Keratinocyte (primary cell): ENCODE data around the gene ST6GALNAC5.

Experiments
- EZH2 ChIP-seq: IDR thresholded peaks from one replicate; pipeline ENCODE4 v1.6.1; 2012; ENCODE audit warnings: inconsistent platforms, mild to moderate bottlenecking, low read length, moderate library complexity
- TF ChIP-seq, protein P1 (sequence below), 3 experiments: IDR thresholded peaks in 1 of 3; conservative IDR thresholded peaks in 1 of 3; optimal IDR thresholded peaks in 1 of 3; 2 replicates in 2 of 3; 3 replicates in 1 of 3; pipeline versions ENCODE3 to v1.5.1; 2011; ENCODE audit warnings: low read length in 3 of 3, mild to moderate bottlenecking in 3 of 3, moderate library complexity in 2 of 3, control low read depth in 1 of 3, inconsistent platforms in 1 of 3; ENCODE audit not compliant: insufficient read depth in 2 of 3; ENCODE audit errors: extremely low read depth in 1 of 3

DNA sequence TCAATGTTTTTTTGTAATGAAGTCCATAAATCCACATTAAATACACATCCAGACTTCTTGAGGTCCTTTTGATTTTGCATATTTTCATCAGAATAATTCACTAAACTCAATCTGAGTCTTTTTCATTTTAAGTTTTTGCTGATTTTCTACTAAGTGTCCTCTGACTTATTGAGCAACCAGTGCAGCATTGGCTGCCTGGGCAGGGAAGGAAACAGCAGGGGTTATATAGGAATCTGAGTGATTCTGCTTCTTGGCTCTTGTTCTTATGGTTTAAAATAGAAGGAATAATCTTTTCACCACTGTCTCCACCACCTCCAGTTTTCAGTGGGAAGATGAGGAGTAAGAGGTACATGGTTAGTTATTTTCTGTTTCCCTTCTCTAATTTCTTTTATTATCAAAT lies 88.4 kb downstream of the ST6GALNAC5 start:
- TF ChIP-seq, protein P1, sequence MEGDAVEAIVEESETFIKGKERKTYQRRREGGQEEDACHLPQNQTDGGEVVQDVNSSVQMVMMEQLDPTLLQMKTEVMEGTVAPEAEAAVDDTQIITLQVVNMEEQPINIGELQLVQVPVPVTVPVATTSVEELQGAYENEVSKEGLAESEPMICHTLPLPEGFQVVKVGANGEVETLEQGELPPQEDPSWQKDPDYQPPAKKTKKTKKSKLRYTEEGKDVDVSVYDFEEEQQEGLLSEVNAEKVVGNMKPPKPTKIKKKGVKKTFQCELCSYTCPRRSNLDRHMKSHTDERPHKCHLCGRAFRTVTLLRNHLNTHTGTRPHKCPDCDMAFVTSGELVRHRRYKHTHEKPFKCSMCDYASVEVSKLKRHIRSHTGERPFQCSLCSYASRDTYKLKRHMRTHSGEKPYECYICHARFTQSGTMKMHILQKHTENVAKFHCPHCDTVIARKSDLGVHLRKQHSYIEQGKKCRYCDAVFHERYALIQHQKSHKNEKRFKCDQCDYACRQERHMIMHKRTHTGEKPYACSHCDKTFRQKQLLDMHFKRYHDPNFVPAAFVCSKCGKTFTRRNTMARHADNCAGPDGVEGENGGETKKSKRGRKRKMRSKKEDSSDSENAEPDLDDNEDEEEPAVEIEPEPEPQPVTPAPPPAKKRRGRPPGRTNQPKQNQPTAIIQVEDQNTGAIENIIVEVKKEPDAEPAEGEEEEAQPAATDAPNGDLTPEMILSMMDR (optimal IDR thresholded peaks at IDR 0.05 in 1 of 3, IDR thresholded peaks at IDR 0.05 in 1 of 3, conservative IDR thresholded peaks at IDR 0.05 in 1 of 3; ENCODE audit: extremely low read depth in 1 of 3, insufficient read depth in 2 of 3, low read length in 3 of 3): no peak
- TF ChIP-seq EZH2: no peak
